ENCODE data around the gene MACF1.
"Not testable (repeated sequence)": the region's sequence is repeated elsewhere in the genome, so short reads cannot be mapped to it uniquely, and the experiment has no call there.

GRCh38 chr1:39510570-39511186 lies 306.2 kb downstream of the MACF1 start:
- TF ChIP-seq POLR2A, POLR2AphosphoS5 (IDR thresholded peaks at IDR 0.05; ENCODE audit: low read depth, low read length): not testable (repeated sequence)
